IPS-NIHi11 (cell line): ENCODE results near the gene IGSF21.

Source experiments
- DNase-seq: peaks from one replicate; pipeline ENCODE4 v3.0.0; 2012; ENCODE audit warnings: mixed read lengths, low spot score

IGSF21 gene

DNA sequence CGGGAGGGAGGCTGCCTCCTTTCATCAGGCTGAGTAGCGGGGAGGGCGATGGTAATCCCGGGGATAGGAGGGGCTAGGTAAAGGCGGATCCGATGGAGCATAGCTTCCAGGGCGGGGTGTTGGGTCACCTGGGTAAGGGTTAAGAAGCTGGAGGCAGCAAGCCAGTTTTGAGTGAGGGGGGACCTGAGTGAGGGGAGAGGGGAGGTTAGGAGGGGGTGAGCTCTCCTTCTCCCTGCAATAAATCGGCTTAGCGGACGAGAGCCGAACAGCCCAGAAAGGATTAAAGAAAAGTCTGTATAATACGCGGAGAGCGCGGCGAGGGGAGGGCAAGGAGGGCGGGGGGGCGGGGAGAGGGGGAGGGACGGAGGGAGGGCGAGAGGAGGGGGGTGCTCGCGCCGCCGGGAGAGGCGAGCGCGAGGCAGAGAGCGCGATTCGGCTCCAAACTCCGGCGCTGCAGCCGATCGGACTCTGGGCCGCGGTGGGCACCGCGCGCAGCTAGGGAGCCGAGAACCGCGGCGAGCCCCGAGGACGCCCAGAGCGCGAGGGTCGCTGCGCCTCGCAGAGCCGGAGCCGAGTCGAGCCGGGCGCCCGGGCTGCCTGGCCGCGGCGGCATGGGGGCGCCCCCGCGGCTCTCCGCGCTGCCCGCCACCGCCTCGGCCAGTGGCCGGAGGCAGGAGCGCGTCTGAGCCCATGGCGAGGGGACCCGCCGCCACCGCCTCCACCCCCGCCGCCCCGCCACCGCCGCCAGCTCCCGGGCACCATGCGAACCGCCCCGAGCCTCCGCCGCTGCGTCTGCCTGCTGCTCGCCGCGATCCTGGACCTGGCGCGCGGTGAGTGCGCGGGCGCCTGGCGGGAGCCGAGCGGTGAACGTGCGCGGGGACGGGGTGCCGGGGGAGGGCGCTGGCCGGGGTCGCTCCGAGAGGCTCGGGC is at the start of gene IGSF21:
IGSF21 (plus strand) TSS at position 430 of the 930 bp plus-strand sequence; CDS start at position 761, 331 bp downstream.
- peak; percentile 52 for DNase-seq

DNA sequence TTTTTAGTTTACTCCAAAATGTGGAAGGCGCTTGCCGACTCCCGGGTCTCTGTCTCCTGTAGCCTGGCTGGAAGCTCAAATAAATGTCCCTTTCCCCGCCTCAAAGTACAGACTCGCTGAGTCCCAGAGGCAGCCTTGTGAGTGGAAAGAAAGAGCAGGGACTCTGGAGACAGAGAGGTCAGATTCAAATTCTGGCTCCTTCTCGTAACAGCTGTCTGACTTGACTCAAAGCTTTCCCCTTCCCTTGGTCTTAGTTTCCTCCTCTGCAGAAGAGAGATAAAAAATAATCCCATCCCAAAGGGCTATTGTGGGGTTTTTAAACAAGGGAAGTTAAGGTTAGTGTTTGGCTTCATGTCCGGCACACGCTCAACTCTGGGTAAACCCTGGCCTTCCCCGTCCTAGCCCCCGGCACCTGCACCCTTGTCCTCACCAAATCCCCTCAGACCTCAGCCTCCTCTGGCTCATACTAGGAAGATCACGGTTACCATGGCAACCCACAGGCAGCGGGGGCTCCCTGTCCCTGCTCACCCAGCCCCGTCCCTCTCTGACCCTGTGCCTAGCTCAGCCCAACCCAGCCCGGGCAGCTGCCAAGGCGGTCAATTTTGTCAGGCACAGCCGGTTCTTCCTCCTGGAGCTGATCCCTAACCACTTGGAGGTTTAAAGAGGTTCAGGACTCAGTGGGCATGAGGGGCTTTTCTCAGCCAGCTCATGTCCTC is 49.2 kb upstream of the IGSF21 start:
- DNase-seq: peak; percentile 62

DNA sequence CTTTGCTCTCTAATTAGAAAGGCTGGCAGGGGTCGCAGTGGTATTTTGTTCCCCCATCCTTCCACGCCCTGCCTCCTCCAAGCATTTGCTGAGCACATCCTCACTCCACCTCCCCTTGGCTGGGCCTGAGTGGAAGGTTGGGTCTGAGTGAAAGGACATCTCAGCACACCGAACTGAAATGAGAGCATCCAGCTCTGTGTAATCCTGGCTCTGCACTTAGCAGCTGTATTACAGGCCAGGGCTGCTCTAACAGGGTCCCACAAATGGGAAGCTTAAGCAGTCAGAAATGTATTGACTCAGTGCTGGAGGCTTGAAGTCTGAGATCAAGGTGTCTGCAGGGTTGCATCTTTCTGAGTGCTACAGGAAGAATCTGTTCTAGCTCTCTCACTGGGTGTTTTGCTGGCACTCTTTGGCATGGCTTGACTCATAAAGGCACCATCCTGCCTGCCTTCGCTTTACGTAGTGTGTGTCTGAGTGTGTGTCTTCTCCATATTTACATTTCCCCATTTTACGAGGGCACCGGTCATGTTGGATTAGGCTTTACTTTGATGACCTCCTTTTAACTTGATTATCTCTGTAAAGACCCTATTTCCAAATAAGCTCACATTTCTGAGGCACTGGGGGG is 48.5 kb upstream of the IGSF21 start:
- no peak for DNase-seq

DNA sequence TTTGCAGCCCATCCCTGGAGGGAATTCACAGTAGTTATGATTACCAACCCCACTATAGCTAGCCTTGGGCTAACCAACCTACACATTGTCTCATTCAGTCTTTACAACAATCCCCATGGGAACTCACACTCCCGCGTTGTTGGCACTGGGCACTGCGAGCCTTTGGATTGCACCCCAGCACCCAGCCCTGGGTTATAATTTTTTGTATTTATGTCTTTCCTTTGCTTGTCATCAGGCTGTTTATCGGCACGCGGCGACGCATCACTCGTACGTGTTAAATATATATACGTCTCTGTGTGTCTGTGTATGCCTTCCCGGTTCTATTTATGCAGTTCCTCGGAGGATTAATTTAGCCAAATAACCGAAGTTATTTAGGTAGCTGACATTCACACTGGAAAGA is 47.2 kb upstream of the IGSF21 start:
- no peak for DNase-seq

DNA sequence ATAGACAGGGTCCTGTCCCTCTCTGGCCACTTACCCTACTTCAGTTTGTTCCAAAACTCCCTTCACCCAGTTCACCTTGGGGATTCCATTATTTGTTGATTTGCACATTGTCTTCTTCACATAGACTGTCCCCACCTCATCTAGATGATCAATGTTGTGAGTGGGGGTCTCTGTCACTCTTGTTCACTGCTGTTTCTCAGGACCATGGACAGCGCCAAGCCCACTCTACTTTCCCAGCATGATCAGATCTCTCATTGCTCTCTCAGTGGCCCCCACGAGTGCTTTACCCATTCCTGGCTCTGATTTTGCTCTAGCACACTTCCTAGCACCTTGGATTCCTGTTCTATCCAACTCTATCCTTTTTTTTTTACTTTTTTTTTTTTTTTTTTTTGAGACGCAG is 45.4 kb upstream of the IGSF21 start:
- peak; percentile 67 for DNase-seq

DNA sequence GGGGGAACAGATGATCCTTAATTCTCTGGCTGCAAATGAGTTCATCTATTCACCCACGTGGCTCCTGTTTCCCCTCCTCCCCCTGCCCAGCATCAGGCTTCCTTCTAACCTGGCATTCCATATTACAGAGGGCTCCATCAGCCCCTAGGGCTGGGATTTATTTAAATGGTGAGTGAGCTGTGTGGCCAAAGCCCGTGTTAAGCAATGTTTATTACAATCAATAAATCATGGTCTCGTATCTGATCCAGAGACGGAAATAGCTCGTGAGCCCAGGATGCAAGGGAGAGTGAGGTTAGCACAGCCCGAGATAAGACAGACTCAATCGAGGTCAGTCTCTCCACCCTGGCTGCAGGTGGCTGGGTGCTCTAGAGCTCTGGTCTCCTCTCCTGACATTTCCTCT is 43.1 kb upstream of the IGSF21 start:
- DNase-seq: no peak

- DNase-seq: no peak
Measured at GRCh38 chr1:18066576-18066975, 41.0 kb upstream of the IGSF21 start.

- no peak for DNase-seq
Measured at GRCh38 chr1:18069903-18070302, 37.7 kb upstream of the IGSF21 start.

- DNase-seq: no peak
Measured at GRCh38 chr1:18072066-18072465, 35.5 kb upstream of the IGSF21 start.

DNA sequence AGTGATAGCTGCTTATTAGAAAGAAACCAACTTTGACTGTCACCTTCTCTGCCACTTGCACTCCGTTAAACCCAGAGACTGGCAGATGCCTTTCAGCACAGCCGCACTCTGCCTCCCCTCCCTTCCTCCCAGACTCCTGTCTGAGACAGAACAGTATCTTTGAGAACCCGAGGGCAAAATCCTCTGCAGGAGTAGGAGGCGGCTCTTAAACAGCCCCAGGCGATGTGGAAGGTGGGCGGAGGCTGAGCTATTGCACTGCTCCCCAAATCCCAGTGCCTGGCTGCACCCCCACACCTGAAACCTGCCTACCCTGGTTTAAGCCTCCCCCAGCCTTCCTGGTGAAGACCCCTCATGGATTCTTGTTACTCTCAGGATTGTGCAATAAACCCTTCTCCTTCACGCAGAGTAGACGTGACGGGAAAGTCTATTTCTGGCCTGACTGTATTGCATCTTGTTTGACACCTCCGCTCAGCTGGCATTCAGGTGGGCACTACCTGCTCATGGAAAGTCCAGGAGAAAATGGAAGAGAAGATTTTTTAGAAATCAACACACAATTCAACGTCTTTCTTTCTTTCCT is 34.4 kb upstream of the IGSF21 start:
- DNase-seq: no peak

DNA sequence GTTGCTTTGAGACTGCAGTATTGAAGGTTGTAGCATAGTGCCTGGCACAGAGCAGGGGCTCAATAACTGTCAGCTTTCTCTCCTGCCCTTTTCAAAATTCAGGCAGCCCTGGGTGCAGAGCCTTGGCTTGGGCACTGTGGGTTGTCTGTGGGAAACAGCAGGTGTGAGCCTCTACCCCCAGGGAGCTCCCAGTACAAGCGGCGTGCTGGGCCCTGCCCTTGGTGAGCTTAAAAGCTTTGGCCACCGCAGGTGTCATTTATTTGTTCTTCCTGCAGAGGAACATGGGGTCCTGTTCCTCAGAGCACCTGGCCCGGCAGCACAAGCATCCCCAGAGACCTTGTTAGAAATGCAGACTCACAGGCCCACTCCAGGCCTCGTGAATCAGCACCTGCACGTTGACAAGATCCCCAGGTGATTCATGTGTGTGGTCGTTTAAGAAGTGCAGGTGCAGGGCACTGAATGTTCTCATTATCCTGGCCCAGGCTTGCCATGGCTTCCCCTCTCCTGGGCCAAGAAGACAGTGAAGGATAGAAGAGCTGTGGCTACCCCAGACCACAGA is 29.9 kb upstream of the IGSF21 start:
- no peak for DNase-seq

DNA sequence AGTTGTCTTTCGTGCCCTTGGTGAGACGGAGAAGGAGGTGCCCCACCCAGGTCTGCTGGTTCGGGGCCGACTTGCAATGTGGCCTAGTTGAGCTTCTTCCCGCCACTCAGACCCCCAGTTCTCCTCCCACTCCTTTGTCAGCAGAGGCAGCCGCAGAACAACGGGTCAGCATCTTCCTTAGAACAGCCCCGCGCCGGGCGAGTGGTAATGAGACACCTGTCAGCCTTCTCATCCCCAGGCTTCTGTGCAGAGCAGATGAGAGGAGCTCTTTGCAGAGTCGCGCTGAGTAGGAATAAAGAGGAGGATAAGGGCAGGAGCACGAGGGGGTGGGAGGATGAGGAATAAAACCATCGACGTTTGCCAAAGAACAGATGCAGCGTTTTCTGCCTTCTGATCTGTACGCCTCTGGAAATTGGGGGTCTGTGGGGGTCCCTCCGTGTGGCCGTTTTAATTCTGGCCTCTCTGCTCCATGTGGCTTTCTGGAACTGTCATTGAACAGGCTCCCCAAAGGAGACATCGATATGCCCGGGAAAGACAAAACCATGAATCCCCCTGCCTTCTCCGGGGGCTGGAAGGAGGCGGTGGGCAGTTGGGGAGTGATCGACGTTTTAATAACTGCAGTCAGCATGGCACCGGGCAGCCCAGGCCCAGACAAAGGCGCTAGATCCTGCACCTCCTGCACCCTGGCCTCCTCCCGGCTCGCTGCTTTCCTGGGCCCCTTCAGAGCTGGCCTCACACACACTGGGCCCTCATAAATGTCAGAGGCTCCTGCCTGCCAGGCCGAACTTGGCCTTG is 27.5 kb upstream of the IGSF21 start:
- no peak for DNase-seq

DNA sequence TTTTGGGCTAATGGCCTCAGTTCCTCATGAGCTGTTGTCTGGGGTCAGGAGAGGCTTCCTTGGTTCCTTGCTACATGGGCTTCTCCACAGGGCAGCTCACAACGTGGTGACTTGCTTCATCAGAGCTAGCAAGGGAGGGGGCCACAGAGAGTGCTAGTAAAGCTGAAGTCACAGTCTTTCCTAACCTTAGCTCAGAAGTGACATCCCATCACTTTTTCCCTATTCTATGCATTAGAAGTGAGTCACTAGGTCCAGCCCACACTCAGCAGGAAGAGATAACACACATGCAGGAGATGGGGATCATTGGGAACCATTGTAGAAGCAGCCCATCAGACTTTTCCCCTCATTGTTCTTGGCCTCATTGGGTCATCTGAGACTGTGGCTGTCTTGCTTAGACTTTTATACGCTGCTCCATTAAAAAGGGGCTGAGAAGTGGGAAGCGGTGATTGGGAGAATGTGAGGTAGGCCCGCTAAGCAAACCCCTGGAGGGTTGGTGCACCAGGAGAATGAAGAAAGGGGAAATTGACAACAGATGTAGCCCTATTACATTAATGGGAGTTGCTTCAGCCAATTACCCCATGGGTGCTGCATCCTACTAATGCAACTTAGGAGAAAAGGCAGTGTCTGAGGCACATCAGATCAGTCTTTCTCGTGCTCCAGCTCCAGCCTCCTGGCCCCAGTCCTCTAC is 22.1 kb upstream of the IGSF21 start:
- no peak for DNase-seq

DNA sequence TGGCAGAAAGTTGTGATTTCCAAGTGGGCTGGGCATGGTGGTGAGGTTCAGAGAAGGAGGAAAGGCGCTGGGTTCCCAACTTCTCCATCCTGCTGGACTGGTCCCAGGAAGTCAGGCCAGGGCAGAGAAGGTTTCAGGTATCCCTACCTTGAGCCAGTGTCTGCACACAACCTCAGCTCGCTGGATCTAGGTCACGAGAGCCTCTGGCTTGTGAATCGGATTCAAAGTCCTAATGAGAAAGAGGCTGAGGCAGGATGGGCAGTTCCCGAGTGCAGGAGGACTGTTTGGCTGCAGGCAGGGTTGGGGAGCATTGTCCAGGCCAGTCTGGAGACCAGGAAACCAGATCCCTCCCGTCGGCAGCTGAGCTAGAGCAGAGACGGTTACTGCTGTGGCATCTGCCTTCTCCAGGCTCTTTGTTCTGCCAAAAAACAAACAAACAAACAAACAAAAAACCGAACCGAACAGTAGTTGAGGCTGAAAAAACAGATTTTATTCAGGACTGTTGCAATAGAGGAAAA is 19.5 kb upstream of the IGSF21 start:
- no peak for DNase-seq

- DNase-seq: no peak
Measured at GRCh38 chr1:18089488-18089887, 18.1 kb upstream of the IGSF21 start.

DNA sequence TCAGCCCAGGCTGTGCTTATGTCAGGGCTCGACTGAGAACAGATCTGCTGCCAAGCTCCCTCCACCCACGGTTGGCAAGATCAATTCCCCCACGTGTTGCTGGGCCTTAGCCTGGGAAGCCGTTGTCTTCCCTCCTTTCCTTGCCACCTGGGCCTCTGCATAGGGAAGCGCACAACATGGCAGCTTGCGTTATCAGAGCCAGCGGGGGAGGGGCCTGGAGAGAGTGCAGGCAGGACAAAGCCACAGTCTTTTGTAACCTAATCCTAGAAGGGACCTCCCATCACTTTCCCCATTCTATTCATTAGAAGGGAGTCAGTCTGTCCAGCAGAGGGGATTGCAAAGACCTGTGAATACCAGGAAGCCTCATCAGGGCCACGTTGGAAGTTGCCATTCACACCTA is 17.0 kb upstream of the IGSF21 start:
- peak; percentile 76 for DNase-seq

GRCh38 chr1:18091660-18092446 is 15.7 kb upstream of the IGSF21 start:
- DNase-seq: no peak

- no peak for DNase-seq
Measured at GRCh38 chr1:18093193-18093592, 14.4 kb upstream of the IGSF21 start.

DNA sequence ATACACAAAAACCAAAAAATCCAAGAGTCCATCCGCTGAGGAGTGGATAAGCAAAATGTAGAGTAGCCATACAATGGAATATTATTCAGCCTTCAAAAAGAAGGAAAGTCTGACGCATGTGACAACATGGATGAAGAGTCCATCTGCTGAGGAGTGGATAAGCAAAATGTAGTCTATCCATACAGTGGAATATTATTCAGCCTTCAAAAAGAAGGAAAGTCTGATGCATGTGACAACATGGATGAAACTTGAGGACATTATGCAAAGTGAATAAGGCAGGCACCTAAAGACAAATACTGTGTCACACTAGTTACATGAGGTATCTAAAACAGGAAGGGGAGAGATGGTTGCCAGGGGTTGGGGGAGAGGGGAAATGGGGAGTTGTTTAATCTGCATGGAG is 14.0 kb upstream of the IGSF21 start:
- no peak for DNase-seq

- DNase-seq: no peak
Measured at GRCh38 chr1:18094096-18094495, 13.5 kb upstream of the IGSF21 start.
